ENCODE data around the gene HSF5.

Gene HSF5

GRCh38 chr17:58446086-58446485 lies 42.1 kb downstream of the HSF5 start:
- Histone ChIP-seq H3K36me3 (ENCODE audit: control insufficient read depth, insufficient read depth, low read length) (no peaks in the 10 kb centered on the region), H3K4me3 (replicated peaks; ENCODE audit: low read depth, low read length) (no peak overlapping the region), H3K27me3 (replicated peaks; ENCODE audit: control insufficient read depth, insufficient read depth, low read length) (no peaks in the 10 kb centered on the region)
- no peak for TF ChIP-seq CTCF (IDR thresholded peaks at IDR 0.05; ENCODE audit: insufficient read depth, low read length, poor library complexity, severe bottlenecking)
- no peak for DNase-seq (ENCODE audit: extremely low read depth, insufficient read length)

GRCh38 chr17:58436805-58437239 lies 51.4 kb downstream of the HSF5 start:
- Histone ChIP-seq H3K4me3 (replicated peaks; ENCODE audit: low read depth, low read length) (no peak overlapping the region), H3K27me3 (replicated peaks; ENCODE audit: control insufficient read depth, insufficient read depth, low read length) (no peaks in the 10 kb centered on the region), H3K36me3 (ENCODE audit: control insufficient read depth, insufficient read depth, low read length) (no peaks in the 10 kb centered on the region)
- DNase-seq (ENCODE audit: extremely low read depth, insufficient read length) = no peak
- no peak for TF ChIP-seq CTCF (IDR thresholded peaks at IDR 0.05; ENCODE audit: insufficient read depth, low read length, poor library complexity, severe bottlenecking)

GRCh38 chr17:58436245-58436644 lies 52.0 kb downstream of the HSF5 start:
- no peaks in the 10 kb centered on the region for H3K36me3 ChIP-seq (ENCODE audit: control insufficient read depth, insufficient read depth, low read length)
- no peak overlapping the region for H3K4me3 ChIP-seq (replicated peaks; ENCODE audit: low read depth, low read length)
- no peak for TF ChIP-seq CTCF (IDR thresholded peaks at IDR 0.05; ENCODE audit: insufficient read depth, low read length, poor library complexity, severe bottlenecking)
- no peaks in the 10 kb centered on the region for H3K27me3 ChIP-seq (replicated peaks; ENCODE audit: control insufficient read depth, insufficient read depth, low read length)
- no peak for DNase-seq (ENCODE audit: extremely low read depth, insufficient read length)

GRCh38 chr17:58432806-58433573 lies 55.2 kb downstream of the HSF5 start:
- Histone ChIP-seq H3K36me3 (ENCODE audit: control insufficient read depth, insufficient read depth, low read length) (no peaks in the 10 kb centered on the region), H3K4me3 (replicated peaks; ENCODE audit: low read depth, low read length) (no peak overlapping the region), H3K27me3 (replicated peaks; ENCODE audit: control insufficient read depth, insufficient read depth, low read length) (no peaks in the 10 kb centered on the region)
- no peak for DNase-seq (ENCODE audit: extremely low read depth, insufficient read length)
- peak; percentile 16 for TF ChIP-seq CTCF (IDR thresholded peaks at IDR 0.05; ENCODE audit: insufficient read depth, low read length, poor library complexity, severe bottlenecking)

GRCh38 chr17:58427807-58428206 lies 60.4 kb downstream of the HSF5 start:
- no peak for DNase-seq (ENCODE audit: extremely low read depth, insufficient read length)
- no peak for TF ChIP-seq CTCF (IDR thresholded peaks at IDR 0.05; ENCODE audit: insufficient read depth, low read length, poor library complexity, severe bottlenecking)
- H3K36me3 ChIP-seq (ENCODE audit: control insufficient read depth, insufficient read depth, low read length) = no peaks in the 10 kb centered on the region
- H3K27me3 ChIP-seq (replicated peaks; ENCODE audit: control insufficient read depth, insufficient read depth, low read length) = no peaks in the 10 kb centered on the region
- H3K4me3 ChIP-seq (replicated peaks; ENCODE audit: low read depth, low read length) = no peak overlapping the region

Measured in GM06990 (cell line).